Peyer's patch (tissue), 4 donors: Measurements from ENCODE around the gene DIAPH2. TPM values are rescaled to one million over a fixed set of nuclear protein-coding genes. Genes with fewer than 3 reads are reported as not detected.

Experiments used
- DNase-seq, 3 donors: peaks; one replicate each; pipeline ENCODE4 v3.0.0-alpha.2; 2017 to 2019
- H3K27ac ChIP-seq, 4 donors: fragments of 200-600 bp; sonication (generic); one replicate each; pipeline ENCODE4 v1.5.1; 2016 to 2019
- H3K27me3 ChIP-seq, 2 donors: fragments of 200-600 bp; sonication (generic); one replicate each; pipeline ENCODE4 v1.5.1; 2019
- H3K36me3 ChIP-seq, 3 donors: fragments of 200-600 bp; sonication (generic); one replicate each; pipeline ENCODE4 v1.5.1; 2016 to 2019
- H3K4me1 ChIP-seq, 4 donors: fragments of 200-600 bp; sonication (generic); one replicate each; pipeline ENCODE4 v1.5.1; 2016 to 2019
- H3K4me3 ChIP-seq, 4 donors: fragments of 200-600 bp; sonication (generic); 1 replicate in 3 of 4; 2 replicates in 1 of 4; pipeline ENCODE4 v1.5.1; 2016 to 2019; ENCODE audit warnings: mild to moderate bottlenecking in 1 of 4
- H3K9me3 ChIP-seq, 4 donors: fragments of 200-600 bp; sonication (generic); one replicate each; pipeline ENCODE4 v1.5.1; 2016 to 2019; ENCODE audit warnings: mild to moderate bottlenecking in 1 of 4
- POLR2A ChIP-seq, 2 donors: fragments of 450-650 bp; IDR thresholded peaks; one replicate each; pipeline ENCODE4 v1.5.1; 2017; ENCODE audit warnings: antibody characterized with exemption in 2 of 2, mild to moderate bottlenecking in 2 of 2, moderate library complexity in 2 of 2
- total RNA-seq, 4 donors: library from RNA; depleted of rRNA; stranded (reverse); fragments of >200 nt; gene quantifications; one replicate each; pipeline ENCODE4 v1.1.0, GENCODE V29; 2016
- TF ChIP-seq, protein P1 (sequence below), 6 experiments: fragments of 450-650 bp in 4 of 6; fragments of 200-600 bp in 2 of 6; sonication (generic) in 1 of 6; IDR thresholded peaks; one replicate each; pipeline ENCODE4 v1.5.1; 2017 to 2019; ENCODE audit warnings: antibody characterized with exemption in 6 of 6, mild to moderate bottlenecking in 3 of 6, moderate library complexity in 1 of 6

DIAPH2 gene
- total RNA-seq, 4 donors from 2014 or later = 15.1 to 114 (median 33.0) TPM

DNA sequence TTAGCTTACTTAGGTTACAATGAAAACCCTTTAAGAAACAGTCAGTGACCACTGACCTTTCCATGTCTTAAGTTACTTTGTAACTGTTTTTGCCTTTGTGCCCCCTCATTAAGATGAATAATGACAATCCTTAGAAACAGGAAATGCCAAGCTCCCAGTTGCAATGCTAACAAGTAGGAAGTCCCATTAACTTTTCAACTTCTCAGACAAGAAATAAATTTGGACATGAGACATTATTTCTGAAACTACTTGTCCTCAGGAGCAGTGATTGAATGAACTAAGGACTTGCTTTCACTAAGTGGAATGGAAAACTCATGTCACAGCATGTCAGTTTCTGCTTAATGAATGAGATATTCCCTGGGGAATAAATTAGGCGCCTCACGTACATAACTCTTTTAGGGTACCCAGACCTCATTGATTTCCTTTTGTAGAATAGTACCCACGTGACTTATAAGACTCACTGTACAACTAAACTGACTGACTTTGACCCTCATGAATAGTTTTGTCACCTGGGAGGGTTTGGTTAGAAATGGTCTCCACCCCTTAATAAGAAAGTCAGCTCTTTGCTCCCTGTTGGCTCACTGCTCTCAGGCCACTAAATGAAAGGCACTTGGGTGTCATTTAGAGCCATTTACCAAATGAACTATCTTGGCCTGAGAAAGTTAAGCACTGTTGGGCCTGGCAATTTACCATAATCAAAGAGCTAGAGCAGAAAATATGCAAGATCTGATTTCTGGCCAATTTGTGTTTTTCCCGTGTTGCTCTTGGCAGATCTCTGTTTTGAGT, 582.9 kb downstream of the DIAPH2 start:
- no peak overlapping the region for H3K27ac ChIP-seq
- TF ChIP-seq, protein P1, sequence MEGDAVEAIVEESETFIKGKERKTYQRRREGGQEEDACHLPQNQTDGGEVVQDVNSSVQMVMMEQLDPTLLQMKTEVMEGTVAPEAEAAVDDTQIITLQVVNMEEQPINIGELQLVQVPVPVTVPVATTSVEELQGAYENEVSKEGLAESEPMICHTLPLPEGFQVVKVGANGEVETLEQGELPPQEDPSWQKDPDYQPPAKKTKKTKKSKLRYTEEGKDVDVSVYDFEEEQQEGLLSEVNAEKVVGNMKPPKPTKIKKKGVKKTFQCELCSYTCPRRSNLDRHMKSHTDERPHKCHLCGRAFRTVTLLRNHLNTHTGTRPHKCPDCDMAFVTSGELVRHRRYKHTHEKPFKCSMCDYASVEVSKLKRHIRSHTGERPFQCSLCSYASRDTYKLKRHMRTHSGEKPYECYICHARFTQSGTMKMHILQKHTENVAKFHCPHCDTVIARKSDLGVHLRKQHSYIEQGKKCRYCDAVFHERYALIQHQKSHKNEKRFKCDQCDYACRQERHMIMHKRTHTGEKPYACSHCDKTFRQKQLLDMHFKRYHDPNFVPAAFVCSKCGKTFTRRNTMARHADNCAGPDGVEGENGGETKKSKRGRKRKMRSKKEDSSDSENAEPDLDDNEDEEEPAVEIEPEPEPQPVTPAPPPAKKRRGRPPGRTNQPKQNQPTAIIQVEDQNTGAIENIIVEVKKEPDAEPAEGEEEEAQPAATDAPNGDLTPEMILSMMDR (IDR thresholded peaks at IDR 0.05) = no peak
- no peak for TF ChIP-seq POLR2A (IDR thresholded peaks at IDR 0.05)
- H3K36me3 ChIP-seq = no peaks in the 10 kb centered on the region
- H3K27me3 ChIP-seq = no peaks in the 10 kb centered on the region
- DNase-seq = no peak
- no peaks in the 10 kb centered on the region for H3K4me1 ChIP-seq
- no peak overlapping the region for H3K4me3 ChIP-seq
- no peaks in the 10 kb centered on the region for H3K9me3 ChIP-seq

DNA sequence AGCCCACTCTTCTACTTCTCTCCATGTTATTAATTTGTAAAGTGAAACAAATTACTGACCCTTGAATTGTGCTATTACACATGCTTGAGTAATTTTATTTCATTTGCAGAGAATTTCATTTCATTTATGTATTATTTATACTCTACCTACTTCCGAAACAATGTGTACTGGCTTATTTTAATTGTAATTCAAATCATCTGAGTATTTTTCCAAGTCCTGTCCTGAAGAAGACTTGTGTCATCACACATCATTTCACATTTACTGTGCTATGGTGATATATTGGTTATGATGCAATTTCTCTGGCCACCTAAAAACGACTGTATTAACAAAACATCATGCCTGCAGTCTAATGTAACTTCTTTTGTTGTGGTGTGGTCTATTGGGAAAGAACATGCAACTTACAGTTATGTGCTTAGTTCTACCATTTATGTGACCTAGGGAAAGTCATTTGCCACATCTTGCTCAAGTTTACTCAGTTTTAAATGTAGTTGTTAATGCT, 583.6 kb downstream of the DIAPH2 start:
- H3K27ac ChIP-seq = no peak overlapping the region
- H3K4me1 ChIP-seq = no peaks in the 10 kb centered on the region
- DNase-seq = no peak
- TF ChIP-seq, protein P1 (IDR thresholded peaks at IDR 0.05) = no peak
- no peak for TF ChIP-seq POLR2A (IDR thresholded peaks at IDR 0.05)
- H3K27me3 ChIP-seq = no peaks in the 10 kb centered on the region
- H3K9me3 ChIP-seq = no peaks in the 10 kb centered on the region
- no peak overlapping the region for H3K4me3 ChIP-seq
- H3K36me3 ChIP-seq = no peaks in the 10 kb centered on the region

DNA sequence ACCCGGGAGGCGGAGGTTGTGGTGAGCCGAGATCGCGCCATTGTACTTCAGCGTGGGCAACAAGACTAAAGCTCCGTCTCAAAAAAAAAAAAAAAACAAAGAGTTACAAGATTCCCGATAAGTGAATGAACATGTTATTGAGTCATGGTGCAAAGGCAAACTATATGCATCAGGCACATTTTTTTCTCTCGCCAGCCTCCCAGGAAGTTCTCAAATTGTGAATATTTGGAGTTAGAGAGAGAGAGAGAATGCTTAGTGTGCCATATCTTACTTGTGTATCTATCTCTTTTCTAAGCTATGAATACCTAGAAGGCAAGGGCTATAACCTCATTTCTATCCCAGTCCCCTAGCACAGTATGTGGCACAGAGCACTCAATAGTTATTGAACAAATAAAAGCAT, 599.9 kb downstream of the DIAPH2 start:
- no peaks in the 10 kb centered on the region for H3K36me3 ChIP-seq
- no peaks in the 10 kb centered on the region for H3K4me1 ChIP-seq
- TF ChIP-seq, protein P1 (IDR thresholded peaks at IDR 0.05) = no peak
- no peak for TF ChIP-seq POLR2A (IDR thresholded peaks at IDR 0.05)
- no peaks in the 10 kb centered on the region for H3K9me3 ChIP-seq
- no peak overlapping the region for H3K27ac ChIP-seq
- no peaks in the 10 kb centered on the region for H3K27me3 ChIP-seq
- no peak for DNase-seq
- H3K4me3 ChIP-seq = no peak overlapping the region

DNA sequence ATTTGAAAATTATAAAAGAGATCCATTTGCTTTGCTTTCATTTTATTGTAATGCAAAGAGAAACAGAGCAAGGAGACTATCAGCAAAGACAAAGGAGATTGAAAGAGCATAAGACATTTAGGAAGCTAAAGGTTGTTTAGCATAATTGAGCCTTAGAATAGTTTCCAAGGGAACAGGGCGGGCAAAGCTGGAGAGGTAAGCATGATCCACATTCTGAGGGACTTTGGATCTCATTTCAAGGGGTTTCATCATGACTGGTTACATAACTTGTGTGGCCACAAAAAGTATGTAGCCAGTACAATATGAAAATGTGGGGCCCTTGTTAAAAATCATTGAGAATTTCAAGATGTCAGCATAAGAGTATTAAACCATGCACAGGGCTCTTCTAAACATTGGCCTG, 605.6 kb downstream of the DIAPH2 start:
- Histone ChIP-seq H3K4me1 (no peaks in the 10 kb centered on the region), H3K4me3 (no peak overlapping the region), H3K9me3 (no peaks in the 10 kb centered on the region), H3K36me3 (no peaks in the 10 kb centered on the region), H3K27me3 (no peaks in the 10 kb centered on the region), H3K27ac (no peak overlapping the region)
- TF ChIP-seq, protein P1 (IDR thresholded peaks at IDR 0.05) = no peak
- TF ChIP-seq POLR2A (IDR thresholded peaks at IDR 0.05) = no peak
- no peak for DNase-seq

DNA sequence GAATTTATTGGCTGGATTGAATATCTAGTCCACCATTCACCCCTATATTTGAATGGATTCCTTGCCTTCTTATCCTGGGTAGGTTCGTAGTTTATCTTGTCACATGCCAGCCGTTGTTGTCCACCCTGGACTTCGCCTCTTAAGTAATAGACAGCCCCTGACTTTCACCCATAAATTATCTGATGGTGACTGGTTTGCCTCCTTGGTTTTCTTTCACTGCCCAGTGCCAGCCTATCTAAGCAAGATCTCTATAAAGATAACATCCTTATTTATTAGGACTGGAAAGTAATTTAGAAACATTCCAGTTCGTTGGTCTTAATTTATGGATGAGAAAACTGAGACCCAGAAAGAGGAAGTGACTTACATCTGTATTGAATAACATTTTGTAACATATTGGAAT, 609.4 kb downstream of the DIAPH2 start:
- Histone ChIP-seq H3K4me1 (no peaks in the 10 kb centered on the region), H3K4me3 (no peak overlapping the region), H3K9me3 (no peaks in the 10 kb centered on the region)

More for the DNA sequence above, 609.4 kb downstream of the DIAPH2 start:
- Histone ChIP-seq H3K27me3 (no peaks in the 10 kb centered on the region), H3K36me3 (no peaks in the 10 kb centered on the region), H3K27ac (no peak overlapping the region)
- no peak for DNase-seq
- no peak for TF ChIP-seq POLR2A (IDR thresholded peaks at IDR 0.05)
- TF ChIP-seq, protein P1 (IDR thresholded peaks at IDR 0.05) = no peak
